GM18502 (cell line): ENCODE results near the gene SNRNP27.
"Not testable (repeated sequence)": the region's sequence is repeated elsewhere in the genome, so short reads cannot be mapped to it uniquely, and the experiment has no call there.

Source experiments
- ATAC-seq: cut with Tn5 transposase; IDR thresholded peaks from one replicate; pipeline ENCODE4 v1.9.1; 2021; ENCODE audit warnings: mild to moderate bottlenecking; ENCODE audit not compliant: unreplicated experiment, poor library complexity

SNRNP27 gene

DNA sequence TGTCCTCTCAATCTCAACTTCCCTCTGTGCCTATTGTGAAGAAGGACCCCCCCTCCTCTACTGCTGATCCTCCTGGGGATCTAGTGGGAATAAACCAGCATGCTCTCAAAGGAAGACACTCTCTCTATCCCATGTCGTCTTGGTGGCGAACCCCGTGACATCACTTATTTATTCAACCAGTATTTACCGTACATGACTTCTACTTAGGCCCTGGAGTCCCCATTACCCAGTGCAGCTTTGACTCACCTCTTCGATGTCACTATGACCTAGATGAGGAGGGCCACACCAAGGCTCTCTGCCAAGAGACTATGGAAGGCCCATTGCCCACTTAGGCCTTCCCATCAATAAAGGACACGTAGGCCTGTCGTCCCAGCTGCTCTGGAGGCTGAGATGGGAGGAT, 51.0 kb downstream of the SNRNP27 start:
- no peak for ATAC-seq

- no peak for ATAC-seq
Measured at GRCh38 chr2:69945441-69945840, 51.7 kb downstream of the SNRNP27 start.

DNA sequence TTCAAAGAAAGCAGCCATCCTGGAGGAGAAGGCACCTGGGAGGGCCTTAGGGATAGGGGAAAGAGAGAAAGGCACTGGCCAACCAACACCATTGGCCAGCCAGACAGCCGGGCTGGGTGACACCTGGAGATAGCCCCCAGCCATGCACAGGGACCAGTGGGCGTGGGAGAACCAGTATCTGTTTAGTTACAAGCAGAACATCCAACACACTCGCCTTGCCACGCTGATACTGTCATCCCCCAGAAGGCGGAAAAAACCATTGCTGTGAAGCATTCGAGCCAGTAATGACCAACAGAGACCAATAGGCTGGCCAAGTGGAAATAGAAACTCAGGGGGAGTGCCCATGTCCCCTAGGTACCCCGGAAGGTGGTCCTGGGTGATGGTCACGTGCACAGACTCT, 52.2 kb downstream of the SNRNP27 start:
- no peak for ATAC-seq

DNA sequence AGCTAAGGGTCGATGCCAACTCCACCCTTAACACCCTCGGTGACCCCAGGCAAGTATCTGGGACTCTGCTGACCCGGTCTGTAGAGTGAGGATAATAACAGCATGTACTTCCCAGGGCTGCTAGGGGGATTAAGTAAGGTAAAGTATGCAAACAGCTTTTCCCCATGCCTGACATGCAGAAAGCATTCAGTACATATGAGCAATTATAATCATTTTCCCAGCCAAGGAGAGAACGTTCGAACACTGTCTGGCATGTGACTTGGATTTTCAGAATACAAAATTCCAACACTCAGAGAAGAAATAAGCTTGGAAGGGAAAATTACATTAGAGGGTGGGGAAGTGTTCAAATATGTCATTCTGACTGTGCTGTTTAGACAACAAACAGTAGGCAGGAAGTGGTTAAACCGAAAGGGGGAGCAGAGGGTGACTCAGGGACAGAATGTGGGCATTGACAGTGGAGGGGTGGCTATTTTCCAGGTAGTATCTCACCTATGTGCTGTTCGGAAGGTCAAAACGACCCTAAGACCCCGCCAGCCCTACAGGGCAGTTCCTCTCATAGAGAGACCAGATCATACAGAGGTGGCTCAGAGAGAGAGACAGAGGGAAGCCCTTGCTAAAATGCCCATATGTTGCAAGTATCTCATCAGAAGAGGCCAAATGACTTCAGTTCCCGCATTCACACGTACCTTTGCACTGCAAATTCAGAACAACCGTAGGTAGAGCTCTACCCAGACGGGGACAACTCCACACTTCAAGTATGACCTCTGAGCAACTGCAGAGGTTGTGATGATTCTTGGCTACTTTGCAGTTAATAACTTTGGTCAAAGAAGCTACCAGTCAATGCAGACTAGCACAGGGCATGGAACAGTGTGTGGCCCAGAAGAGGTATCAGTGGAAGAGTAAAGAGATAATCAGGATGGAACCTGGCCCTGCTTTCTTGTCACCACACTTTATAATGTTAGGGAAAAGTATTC, 52.9 kb downstream of the SNRNP27 start:
- peak; percentile 85 for ATAC-seq

DNA sequence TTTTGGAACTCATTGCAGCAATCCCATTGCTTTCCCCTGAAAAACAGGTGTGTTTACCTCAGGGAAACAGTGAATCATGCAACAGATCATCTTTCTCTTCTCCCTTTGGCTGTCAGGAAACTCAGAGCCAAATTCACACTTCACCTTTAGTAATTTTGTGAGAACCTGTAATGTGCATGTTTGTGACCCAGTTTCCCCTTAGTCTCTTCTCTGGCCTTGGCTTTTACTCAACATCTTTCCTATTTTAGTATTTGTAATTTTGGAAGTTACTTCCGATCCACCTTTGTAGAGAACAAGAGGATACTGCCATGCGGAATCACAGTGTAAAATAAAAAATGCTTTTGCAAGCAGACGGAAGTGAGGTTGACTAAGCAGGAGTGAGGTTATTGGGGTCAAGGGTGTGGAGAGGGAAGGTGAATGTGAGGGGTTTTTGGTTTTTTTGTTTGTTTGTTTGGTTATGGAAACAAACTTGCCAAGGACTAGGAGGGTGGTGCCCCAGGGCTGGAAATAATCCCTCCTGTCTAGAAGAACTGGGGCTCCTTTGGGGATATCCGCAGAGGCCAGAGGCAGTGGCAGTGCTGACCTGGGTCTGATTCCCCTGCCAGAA, 53.7 kb downstream of the SNRNP27 start:
- no peak for ATAC-seq

GRCh38 chr2:69948032-69948962, 54.5 kb downstream of the SNRNP27 start:
- ATAC-seq, result no peak

DNA sequence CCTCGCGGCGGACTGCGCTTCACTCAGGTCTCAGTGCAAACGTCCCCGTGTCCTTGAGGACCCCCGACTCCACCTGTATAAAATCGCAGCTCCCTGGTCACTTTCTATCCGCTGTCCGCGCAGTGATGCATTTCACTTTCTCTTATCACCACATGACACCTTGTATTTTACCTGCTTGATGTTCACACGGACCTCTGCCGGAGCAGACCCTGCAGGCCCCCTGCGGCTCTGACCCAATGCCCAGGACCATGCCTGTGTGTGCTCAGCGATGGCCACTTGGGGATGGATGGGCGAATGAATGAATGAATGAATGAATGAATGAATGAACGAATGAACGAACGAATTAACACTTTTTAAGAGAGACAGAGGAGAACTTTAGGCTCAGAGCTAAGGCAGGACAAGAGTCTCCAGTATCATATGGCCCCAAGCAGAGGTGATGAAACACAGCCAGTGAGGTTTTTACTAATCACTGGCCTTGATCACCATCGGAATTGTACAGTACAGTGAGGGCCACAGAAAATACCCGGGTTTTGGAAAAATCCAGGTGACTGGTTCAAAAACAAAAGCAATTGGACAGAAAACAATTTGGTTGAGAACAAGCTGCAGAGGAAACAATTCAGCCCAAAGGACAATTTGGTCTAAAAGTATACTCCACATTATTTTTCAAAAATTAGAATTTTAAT, 55.3 kb downstream of the SNRNP27 start:
- no peak for ATAC-seq

DNA sequence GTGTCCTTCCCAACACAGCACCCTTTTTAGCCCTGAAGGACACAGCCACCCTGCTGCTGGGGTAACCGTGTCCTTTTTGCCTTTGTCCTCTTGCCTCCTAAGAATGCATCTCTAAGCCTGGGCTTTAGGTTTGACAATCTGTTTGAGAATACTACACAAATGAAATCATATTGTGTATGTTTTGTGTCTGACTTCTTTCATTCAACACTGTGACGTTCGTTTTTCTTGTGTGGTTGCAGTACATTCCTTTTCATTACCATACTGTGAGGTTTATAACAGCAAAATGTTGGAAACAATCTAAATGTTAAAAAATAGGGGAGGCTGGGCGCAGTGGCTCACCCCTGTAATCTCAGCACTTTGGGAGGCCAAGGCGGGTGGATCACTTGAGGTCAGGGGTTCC, 56.5 kb downstream of the SNRNP27 start:
- no peak for ATAC-seq

DNA sequence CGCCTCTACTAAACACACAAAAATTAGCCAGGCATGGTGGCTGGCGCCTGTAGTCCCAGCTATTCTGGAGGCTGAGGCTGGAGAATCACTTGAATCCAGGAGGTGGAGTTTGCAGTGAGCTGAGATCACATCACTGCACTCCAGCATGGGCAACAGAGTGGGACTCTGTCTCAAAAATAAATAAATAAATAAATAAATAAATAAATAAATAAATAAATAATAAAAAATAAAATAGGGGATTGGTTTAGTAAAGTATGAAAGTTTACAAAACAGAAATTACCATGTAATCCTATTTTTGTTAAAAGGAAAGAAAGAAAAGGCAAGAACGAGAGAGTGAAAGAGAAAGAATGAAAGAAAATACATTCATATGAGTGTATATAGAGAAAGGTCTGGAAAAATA, 56.9 kb downstream of the SNRNP27 start:
- ATAC-seq, result not testable (repeated sequence)

DNA sequence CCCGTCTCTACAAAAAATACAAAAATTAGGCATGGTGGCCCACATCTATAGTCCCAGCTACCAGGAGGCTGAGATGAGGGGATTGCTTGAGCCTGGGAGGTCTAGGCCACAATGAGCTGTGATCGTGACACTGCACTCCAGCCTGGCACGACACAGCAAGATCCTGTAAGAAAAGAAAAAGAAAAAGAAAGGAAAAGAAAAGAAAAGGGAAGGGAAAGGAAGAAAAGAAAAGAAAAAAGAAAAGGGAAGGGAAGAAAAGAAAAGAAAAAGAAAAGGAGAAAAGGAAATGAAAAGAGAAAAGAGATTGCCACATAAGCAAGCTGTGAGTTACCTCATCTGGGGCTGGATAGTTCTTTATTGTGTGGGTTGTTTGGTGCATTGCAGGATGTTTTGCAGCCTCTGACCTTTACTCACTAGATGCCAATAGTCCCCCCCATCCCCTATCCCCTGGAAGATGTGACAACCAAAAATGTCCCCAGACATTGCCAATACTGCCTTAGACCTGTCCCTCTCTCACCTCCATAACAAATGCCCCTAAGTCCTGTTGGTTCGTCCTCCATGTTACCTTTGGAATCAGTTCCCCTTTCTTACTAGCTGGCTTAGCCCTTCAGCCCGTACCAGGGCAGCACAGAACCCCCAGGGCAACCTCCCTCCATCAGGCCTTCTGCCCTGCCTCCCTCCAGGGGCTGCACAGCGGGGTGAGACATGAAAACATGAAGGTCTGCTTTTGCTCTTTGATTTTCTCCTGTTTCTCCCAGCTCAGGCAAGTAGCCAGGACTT, 58.8 kb downstream of the SNRNP27 start:
- no peak for ATAC-seq

GRCh38 chr2:69954084-69954483, 60.3 kb downstream of the SNRNP27 start:
- ATAC-seq, result no peak
